HG02870 (cell line): Measurements from ENCODE around the gene LTF.
"Not testable (repeated sequence)": the region's sequence is repeated elsewhere in the genome, so short reads cannot be mapped to it uniquely, and the experiment has no call there.

Experiments
- ATAC-seq: cut with Tn5 transposase; IDR thresholded peaks from one replicate; pipeline ENCODE4 v1.9.1; 2021; ENCODE audit warnings: mild to moderate bottlenecking, moderate library complexity; ENCODE audit not compliant: unreplicated experiment

The LTF gene

DNA sequence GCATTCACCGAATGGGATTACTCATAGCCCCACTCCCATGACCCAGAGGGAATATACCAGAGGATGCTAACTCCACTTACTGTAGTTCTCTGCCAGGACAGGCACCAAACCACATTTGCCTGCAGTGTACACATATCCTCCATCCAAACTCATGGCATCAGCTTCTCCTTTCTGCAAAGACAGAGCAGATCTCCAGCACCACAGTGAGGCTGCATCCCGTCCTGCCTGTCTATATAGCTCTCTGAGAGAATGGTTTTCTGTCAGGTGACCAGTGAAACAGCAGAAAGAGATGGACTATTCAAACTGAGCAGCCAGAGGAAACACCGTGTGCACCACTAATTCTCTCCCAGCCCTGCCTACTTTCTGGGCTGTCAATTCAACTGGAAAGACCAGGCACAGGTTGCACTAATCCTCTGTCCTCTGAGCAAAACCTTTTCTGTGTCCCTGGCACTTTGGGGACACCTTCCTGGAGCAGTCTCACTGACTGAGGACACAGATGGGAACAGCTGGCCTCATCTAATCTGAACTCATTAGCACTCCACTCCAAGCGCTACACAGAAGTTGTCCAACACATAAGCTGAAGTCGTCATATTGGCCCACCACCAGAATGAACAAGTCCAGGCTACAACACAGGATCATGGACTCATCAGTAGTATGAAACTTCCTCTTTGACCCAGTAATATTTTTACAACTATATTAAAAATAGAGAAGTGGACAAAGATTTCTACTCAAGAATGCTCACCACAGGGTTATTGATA lies 17.3 kb downstream of the LTF start:
- ATAC-seq: no peak

DNA sequence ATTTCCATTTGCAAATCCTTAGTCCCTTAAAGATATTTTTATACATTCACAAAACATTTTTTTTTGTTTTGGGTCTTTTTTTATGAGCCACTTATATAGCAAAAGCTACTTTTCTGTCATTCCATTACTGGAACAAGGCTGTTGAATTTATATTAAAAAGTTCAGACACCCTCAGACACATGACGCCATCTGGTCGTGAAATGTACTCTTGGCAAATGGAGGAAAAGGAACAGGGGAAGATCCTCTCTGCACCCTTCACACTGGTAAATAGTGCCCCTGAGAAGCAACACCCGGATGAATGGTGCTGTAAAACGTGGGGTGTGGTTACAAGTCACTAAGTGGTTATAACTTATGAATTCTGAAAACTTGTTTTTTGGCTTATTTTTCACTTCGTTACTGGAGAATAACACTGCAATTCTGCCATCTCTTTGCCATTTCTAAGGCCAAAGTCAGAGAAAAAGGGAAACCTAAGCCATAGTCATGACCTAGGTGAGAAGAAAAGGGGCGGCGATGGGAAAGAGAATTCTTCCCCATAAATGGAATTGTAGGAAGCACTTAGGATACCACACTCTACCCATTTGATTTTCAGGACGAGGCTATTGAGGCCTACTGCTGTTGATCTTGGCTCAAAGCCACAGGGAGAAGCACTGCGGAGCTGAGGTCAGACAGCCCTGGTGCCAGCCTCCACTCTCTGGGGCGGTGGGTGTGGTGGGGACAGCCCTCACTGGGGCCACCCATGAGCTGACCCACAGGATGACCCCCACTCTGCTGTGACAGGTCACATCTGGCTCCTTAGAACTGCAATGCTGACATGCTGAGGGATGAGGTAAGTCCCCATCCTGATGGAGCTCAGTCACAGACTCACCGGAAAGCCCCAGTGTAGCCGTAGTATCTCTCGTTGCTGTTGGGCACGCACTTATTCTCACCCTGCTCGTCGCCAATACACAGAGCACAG lies 21.9 kb downstream of the LTF start:
- no peak for ATAC-seq

DNA sequence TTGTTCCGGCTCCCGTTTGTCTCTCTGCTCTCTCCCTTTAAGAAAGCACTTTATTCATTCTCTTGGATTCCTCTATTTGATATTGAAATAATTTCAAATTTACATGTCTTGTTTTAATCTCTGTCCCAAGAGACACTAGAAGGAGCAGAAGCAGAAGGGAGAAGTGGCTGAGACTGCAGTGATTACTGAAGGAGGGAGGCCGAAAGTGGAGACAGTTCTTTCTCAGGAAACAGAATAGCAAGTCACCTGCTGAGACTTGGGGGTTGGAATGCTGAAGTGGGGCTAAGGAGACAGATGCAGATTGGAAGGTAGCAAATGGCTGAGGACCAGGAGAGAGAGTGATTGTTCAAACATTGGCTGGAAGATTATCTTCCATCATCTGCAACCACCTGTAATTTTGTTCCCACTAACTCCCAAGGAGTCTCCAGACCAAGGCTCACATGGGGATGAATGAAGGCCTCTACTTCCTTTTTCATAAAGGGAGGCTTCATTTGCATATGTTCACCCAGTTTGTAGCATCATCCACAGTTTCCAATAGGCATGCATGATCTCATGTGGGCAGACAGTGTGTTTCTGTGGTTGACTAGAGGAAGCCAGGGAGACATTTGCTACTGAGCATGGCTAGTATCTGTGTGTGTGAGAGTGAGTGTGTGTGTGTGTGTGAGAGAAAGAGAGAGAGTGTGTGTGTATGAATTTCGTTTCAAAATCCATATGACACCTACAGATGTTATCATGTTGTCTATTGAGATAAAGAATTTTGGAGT lies 24.0 kb downstream of the LTF start:
- ATAC-seq: no peak

DNA sequence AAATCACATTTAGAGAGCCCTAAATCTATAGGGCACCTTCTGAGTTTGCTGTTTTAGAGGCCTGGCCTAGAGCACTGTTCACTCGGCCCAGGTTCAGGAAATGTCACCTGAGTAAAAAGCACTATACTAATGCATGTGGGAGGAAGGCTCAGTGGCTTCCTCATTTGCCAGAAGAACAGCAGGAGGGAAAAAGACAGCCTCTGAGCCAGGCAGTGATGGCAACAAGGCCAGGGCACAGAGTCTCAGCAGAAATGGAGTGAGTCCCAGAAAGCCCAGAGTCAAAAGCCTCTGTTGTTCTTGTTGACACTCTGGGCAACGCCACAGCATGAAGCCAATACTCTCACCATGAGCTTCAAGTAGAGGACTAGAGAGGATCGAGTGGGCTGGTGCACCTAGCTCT lies 25.9 kb downstream of the LTF start:
- ATAC-seq: no peak

DNA sequence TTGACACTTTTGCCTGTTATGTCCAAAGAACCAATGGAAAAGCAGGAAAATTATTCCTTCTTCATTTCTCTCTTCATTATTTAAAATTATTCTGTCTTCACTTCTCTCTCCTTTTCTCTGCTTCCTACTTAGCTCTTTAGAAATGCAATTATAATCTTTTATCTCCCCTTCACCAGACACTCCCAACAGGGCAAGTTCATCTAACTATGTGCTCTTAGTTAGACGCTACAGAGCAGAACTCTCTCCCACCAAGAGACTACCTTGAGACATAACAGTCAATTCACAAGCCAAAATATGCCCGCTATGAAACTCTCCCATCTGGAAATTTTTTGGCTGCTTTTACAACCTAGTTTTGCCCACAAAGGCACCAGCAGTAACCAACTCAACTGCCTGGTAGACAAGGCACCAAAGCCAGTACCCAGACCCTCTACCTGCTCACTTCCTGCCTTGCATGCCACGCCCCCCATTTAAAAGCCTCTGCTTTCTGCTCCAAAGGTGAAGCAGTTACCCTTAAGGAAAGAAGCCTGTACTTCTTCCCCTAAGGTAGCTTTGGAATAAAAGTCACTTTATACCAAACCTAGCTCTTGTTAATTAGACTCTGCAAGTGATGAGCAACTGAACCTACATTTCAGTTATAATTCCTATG lies 29.5 kb downstream of the LTF start:
- ATAC-seq: no peak

DNA sequence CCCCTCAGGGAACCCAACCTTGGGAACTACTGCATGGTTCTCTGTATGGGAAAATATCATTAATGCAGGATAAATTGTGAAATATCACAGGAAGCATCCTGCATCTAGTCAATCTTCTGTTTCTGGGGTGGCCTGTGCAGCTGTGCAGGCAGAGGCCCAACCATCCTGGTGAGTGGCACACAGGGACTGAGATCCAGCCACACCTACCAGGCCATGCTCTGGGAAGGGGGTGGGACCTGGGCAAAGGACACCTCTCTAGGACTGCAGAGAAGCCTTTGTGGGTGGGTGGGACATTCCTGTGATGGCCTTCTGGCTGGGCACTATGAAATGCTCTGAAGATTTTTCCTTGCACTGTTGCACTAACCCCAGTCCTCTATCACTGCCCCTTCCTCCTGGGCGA lies 30.9 kb downstream of the LTF start:
- ATAC-seq: no peak

DNA sequence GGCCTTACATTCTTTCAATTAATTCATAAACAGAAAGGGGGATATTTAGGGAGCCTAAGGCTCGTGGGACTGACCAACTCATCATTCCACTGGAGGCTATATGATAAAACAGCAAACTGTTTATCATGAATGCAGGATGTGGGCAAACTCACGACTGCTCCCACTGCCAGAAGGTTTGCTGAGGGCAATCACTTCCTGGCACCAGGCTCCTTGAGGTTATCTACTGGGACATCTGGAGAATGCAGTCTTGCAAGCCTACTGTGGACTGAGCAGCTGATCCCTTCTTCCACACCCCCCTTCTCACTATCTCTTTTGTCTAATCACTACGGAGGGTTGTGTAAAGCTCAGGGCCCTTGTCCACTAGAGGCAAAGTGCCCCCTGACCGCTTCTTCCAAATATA lies 31.6 kb downstream of the LTF start:
- not testable (repeated sequence) for ATAC-seq

DNA sequence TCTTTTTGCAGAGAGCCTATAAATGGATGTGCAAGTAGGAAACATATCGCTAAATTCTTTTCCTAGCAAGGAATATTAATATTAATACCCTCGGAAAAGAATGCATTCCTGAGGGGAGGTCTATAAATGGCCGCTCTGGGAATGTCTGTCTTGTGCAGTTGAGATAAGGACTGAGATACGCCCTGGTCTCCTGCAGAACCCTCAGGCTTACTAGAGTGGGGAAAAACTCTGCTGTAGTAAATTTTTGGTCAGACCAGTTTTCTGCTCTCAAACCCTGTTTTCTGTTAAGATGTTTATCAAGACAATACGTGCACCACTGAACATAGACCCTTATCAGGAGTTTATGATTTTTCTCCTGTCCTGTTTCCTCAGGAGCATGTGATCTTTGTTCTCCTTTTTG lies 32.8 kb downstream of the LTF start:
- ATAC-seq: not testable (repeated sequence)

DNA sequence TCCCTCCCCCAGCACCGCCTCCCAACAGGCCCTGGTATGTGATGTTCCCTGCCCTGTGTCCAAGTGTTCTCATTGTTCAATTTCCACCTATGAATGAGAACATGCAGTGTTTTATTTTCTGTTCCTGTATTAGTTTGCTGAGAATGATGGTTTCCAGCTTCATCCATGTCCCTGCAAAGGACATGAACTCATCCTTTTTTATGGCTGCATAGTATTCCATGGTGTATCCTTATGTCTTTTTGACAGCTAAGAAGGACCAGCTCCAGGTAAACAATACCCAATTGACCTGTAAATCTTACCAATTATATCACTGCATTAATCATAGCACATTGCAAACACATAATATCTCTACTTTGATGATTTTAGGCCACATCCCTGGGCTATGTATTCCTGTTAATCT lies 33.8 kb downstream of the LTF start:
- not testable (repeated sequence) for ATAC-seq

DNA sequence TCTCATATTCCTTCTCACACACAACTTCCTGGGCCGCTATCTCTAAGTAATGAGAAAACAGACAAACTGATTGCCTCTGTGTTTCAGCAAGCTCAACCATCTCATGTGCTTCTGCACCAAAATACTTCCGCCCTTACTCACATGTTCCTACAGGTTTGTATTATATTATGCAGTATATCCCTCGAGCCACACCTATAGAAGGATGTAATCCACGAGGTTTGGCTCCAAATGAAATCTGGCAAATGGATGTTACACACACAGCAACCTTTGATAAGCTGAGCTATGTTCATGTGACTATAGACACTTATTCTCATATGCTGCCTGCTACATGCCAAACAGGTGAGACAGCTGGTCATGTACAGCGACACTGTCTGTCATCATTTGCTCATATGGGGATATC lies 35.0 kb downstream of the LTF start:
- ATAC-seq: no peak

DNA sequence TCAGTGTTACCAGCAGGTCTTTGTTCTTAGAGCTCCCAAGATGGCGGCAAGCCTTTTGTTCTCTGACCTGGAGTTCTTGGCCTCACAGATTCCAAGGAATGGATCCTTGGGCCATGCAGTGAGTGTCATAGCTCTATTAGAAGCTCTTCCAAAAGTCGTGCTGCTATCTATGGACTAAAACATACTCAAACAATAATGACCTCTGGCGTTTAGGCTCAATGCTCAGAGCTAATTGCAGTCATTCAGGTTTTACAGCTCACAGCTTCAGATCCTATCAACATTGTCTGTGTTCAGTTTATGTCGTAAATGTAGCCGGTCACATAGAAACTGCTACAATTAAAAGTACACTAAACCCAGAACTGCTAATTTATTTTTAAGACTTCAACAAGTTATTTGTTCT lies 35.5 kb downstream of the LTF start:
- ATAC-seq: no peak

DNA sequence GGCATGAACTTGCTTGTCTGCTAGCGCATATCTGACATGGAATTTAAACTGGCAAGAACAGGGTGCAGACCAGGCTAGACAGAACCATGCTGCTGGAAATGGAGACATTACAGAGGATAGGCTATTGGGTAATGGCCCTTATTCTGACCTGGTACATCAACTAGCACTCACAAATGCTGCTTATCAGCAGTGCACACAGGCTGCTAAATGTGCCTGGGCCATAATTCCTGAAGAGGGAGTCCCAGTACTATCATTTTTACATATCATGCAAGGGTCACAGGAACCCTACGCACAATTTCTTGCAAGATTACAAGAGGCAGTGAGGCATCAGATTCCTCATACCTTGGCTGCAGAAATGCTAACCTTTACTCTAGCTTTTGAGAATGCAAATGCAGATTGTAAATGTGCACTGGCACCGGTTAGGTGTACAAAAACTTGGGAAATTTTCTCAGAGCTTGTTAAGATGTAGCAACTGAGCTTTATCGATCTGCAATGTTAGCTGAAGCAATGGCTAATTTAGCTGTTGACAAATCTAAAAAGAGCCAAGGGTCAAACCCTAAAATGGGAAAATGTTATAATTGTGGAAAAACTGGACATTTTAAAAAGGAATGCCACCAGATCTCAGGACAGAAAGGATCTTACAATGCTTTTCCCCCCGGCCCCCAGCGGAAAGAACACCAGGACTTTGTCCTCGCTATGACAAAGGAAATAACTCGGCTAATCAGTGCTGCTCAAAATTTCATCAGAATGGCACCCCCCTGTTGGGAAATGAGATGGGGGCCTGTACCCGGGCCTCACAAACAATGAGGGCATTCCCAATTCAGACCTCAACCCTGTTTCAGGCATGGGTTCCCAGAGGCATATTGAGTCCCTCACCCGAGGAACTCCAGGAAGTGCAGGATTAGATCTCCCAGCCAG lies 36.5 kb downstream of the LTF start:
- no peak for ATAC-seq

DNA sequence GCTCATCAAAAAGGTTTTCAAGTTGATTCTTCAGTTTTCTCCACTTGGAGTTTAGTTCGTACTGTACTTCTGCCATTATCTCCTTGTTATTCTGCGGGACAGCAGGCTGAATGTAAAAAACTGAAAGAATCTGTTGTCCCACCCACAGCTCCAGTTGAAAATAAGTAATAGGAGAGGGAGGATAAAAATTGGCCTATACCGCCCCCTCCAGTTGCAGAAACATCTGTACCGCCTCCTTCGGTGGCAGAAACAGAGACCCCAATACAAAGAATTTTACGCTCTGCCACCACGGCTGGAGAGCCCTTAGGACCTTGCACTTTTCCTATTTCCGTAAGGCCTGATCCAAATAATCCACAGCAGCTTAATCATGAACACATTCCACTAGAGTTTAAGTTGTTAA lies 37.3 kb downstream of the LTF start:
- ATAC-seq: not testable (repeated sequence)

DNA sequence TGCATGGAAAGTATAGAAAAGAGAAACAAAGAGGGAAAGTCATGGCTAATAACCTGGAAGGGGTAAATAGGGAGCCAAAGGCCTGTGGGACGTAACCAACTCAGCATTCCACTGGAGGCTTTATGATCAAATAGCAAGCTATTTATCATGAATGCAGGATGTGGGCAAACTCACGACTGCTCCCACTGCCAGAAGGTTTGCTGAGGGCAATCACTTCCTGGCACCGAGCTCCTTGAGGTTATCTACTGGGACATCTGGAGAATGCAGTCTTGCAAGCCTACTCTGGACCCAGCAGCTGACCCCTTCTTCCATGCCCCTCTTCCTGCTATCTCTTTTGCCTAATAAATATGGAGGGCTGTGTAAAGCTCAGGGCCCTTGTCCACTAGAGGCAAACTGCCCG lies 38.2 kb downstream of the LTF start:
- ATAC-seq: not testable (repeated sequence)

DNA sequence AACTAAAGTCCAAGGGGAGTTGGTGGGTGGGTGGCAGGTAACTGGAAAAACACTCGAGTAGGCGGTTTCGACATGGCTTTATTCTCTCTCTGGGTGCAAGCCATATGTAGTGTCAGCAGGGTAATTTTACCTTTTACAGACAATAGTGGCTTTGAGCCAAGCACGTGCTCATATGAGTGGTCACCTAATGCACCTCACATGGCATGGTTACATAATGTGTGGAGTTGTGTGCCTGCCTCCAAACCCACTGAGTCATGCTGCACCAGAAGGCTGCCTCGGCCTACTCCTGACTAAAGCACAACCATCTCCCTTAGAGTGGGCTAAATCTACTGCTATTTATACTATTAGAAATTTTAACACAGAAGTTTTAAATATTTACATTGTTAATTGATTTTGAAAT lies 41.1 kb downstream of the LTF start:
- no peak for ATAC-seq

DNA sequence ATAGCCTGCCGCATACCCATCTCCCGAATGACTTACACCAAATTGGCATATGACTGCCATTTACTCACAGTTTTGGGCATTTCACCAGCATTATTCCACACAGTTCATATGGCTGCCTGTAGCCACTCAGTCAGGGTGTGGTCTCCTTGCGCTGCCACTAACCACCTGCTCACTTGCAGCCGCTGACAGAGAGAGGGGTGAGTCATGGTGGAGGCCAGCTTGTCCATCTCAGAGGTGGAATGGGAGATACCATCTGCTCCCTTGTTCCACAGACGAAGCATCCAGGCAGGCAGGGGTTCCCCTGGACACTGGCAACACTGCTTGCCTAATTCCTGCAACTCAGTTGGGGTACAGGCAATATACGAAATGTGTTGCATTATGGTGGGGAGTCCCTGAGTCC lies 42.1 kb downstream of the LTF start:
- no peak for ATAC-seq

DNA sequence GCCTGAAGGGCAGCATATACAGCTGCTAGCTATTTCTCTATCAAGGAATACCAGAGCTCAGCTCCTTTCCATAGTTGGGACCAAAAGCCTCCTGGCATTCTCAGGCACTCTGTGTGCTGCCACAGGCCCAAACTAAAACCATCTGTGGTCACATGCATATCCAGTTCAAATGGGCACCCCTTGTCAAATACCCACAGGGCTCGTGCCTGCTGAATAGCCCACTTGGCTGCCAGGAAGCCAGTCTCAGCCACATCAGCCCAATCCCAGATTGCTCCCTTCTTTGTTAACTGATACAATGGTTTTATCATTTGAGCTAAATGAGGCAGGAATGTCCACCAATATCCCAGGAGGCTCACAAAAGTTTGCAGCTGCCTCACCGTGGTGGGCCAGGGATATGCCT lies 43.8 kb downstream of the LTF start:
- no peak for ATAC-seq

DNA sequence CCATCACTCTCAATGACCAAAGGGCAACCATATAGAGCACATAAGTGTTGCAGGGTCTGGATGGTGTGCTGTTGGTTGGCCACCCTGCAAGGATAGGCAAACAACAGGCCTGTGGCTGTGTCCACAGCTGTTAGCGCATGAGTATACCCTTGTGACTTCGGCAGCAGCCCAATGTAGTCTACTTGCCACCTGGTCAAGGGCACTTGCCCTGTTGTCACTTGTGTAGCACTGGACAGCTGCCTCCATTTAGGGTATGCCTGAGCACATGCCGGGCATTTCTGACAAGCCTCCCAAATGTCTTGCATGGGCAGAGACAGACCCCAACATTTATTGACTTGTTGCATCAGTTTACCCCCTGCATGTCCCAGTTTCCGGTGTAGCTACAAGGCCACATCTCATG lies 44.9 kb downstream of the LTF start:
- ATAC-seq: no peak

DNA sequence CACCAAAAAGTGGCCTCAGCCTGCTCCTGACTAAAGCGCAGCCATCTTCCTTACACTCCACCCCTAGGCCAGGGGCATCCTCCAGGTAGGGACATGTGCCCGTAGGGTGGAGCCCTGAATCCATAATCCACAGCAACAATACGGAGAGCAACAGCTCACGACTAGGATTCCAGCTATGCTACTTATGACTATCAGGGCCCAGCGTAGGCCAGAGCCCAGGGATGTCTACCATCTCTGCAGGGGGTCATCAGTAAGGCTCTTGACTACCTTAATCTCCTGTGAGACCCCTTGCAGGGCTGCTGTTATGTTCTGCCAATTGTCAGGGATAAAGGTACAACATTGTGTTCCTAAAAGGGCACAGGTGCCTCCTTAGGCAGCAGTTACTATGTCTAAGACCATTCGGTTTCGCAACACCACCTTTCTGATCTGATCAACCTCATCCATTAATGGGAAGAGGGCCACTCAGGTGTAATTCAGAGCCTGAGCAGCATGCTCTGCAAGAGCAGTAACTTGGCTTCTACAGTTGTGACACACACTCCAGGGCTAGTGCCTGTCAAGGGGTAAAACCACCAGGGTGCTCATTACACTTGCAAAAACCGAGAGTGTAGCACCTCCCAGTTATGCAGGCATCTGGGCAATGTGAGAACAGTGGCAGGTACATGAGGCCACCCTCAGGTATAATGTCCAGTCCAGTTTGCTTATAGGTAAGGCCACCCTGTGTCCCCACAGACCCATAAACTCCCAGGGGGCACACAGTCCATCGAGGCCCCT lies 46.7 kb downstream of the LTF start:
- ATAC-seq: no peak
